GM21786 (cell line): ENCODE results near the gene ENPP3.

ENCODE experiments used
- ATAC-seq: cut with Tn5 transposase; IDR thresholded peaks from one replicate; pipeline ENCODE4 v1.9.1; 2021; ENCODE audit not compliant: unreplicated experiment

ENPP3 gene

GRCh38 chr6:131791476-131791875 lies 154.4 kb downstream of the ENPP3 start:
- ATAC-seq: no peak

GRCh38 chr6:131792091-131792496 lies 155.0 kb downstream of the ENPP3 start:
- no peak for ATAC-seq

- no peak for ATAC-seq
Observed at GRCh38 chr6:131795366-131795765, 158.3 kb downstream of the ENPP3 start.
